ENCODE results near the gene SPINK4.

The SPINK4 gene

DNA sequence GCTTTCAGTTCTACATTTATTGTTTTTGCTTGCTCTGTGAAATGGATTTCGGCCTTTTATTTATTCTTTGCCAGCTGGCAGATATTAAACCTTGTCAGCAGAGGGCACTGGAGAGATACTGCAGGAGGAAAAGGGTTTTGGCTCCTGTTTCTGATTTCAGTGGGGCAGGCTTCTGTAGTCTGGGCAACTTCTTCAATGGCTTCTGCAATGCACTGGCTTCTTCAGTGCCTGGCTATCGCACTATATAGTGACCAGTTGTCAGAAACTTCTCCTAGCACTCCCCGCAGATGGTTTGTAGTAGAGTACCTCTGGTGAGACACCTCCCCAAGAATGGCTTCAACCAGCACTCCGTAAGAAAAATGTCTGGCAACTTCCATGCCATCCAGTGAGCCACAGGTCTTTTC lies 47.1 kb downstream of the SPINK4 start:
- no peak overlapping the region for H3K4me3 ChIP-seq
- no peak overlapping the region for H3K27ac ChIP-seq
- no peak for DNase-seq (ENCODE audit: low spot score)
- TF ChIP-seq, protein P1, sequence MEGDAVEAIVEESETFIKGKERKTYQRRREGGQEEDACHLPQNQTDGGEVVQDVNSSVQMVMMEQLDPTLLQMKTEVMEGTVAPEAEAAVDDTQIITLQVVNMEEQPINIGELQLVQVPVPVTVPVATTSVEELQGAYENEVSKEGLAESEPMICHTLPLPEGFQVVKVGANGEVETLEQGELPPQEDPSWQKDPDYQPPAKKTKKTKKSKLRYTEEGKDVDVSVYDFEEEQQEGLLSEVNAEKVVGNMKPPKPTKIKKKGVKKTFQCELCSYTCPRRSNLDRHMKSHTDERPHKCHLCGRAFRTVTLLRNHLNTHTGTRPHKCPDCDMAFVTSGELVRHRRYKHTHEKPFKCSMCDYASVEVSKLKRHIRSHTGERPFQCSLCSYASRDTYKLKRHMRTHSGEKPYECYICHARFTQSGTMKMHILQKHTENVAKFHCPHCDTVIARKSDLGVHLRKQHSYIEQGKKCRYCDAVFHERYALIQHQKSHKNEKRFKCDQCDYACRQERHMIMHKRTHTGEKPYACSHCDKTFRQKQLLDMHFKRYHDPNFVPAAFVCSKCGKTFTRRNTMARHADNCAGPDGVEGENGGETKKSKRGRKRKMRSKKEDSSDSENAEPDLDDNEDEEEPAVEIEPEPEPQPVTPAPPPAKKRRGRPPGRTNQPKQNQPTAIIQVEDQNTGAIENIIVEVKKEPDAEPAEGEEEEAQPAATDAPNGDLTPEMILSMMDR (IDR thresholded peaks at IDR 0.05) = peak; percentile 41

DNA sequence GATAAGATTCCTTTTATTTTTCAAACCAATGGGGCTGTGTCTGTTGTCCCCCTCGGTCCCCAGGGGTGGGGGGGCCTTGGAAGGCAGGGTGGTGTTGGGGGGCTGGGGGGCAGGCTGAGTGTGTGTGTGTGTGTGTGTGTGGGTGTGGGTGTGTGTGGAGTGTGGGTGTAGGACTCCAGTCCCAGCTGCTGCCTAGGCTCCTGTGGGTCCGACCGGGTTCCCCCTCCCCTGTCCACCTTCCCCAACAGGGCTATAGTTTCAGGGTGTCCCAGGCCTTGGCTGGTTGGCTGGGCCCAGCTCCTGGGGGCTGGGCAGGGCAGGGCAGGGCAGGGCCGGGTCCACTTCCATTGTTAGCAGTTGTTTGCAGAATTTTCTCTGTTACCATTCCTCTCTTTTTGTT lies 48.3 kb downstream of the SPINK4 start:
- TF ChIP-seq, protein P1 (IDR thresholded peaks at IDR 0.05) = no peak
- Histone ChIP-seq H3K4me3 (no peak overlapping the region), H3K27ac (no peak overlapping the region)
- DNase-seq (ENCODE audit: low spot score) = no peak

DNA sequence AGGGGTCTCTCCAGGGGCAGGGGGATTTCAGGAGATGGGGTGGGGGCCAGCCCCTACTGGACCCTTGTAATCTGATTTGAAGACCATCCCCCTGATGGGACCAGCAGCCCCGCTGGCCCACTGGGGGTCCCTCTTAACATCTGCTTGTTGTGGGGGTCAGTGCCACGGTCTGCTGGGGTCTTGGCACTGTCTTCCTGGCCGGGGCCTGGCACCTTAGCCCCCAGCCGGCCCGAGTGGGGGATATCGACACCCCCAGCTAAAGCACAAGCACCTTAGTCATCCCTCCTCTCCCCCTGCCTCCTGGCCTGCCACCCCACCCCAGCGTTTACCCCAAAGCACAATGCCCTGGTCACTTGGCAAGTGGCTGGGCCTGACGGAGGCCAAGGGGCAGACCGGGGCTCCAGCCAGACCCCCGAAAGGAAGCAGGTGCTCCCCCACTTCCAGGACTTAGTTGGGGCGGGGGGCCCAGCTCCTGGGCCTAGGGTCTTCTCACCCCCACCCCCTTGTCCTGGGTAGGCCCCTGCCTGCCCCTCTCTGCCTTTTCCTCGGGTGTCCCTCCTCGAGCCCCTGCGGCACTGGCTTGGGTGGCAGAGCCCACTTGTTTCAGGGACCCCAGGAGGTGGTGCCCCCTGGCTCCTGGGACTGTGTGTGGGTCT lies 49.0 kb downstream of the SPINK4 start:
- Histone ChIP-seq H3K27ac (peak overlapping the region; percentile 97 to 98), H3K4me3 (peak overlapping the region; percentile 85)
- peak; percentile 77 for DNase-seq (ENCODE audit: low spot score)
- TF ChIP-seq, protein P1 (IDR thresholded peaks at IDR 0.05) = no peak

DNA sequence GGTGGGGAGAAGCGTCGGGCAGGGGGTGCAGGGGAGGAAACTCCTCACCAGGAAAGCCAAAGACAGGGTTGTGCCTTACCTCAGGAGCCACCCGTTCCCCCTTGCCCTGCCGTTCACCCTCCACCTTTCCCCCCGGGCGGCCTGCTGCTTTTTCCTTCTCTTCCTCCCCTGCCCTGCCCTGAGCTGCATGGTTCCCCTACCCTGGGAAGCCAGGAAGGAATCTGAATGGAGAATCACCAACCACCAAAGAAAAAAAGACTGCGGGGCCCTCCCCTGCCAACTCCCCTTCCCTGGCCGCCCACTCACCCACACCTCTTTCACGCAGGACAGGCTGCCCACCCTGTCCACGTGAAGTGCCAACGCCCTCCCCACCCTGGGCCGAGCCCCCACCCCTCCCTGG lies 49.5 kb downstream of the SPINK4 start:
- Histone ChIP-seq H3K27ac (peak overlapping the region; percentile 97 to 98), H3K4me3 (peak overlapping the region; percentile 85)
- no peak for DNase-seq (ENCODE audit: low spot score)
- TF ChIP-seq, protein P1 (IDR thresholded peaks at IDR 0.05) = no peak

DNA sequence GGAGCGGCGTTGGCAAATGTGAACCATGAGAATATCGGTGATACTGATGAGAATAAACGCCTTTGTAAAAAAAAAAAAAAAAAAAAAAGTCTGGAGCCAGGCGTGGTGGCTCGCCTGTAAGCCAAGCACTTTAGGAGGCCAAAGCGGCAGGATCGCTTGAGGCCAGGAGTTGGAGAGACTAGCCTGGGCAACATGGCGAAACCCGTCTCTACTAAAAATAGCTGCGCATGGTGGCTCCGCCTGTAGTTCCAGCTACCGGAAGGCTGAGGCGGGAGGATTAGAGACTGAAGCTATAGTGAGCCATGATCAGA lies 49.9 kb downstream of the SPINK4 start:
- TF ChIP-seq, protein P1 (IDR thresholded peaks at IDR 0.05) = no peak
- DNase-seq (ENCODE audit: low spot score) = no peak
- peak overlapping the region; percentile 85 for H3K4me3 ChIP-seq
- H3K27ac ChIP-seq = peak overlapping the region; percentile 97 to 98

DNA sequence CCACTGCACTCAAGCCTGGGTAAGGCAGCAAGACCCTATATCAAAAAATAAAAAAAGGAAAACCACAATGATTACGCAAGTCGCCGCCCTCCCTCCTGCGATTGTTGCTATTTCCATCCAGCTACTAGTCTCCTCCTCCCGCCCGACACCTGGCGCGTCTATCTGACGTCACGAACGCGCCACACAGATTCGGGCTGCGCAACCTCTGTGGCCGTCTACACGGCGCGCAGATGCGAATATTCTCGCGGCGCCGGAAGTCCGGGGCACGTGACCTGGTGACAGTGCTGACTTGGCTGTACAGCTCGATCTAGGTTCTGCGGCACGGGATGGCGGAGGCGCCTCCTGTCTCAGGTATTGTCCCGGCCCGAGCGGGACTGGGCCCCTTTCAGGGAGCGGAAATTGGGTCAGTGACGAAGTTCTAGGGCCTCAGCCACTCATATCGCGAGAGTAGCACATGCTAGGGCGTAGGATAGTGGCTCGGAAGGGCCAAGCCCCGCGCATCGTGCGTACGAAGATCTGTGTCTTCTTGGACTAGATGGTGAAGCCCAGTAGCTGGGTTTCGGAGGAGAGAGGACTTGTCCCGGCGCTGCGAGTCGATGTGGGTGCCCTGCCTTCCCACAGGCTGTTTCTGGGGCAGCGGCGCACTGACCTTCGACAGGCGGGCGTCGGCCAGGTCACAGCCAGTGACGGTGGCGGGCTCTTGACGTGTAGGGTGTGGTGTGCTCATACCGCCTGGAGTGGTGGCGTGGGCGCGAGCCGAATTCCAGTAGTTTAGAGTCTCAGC lies 50.5 kb downstream of the SPINK4 start, which contains the start of gene NFX1:
TSS of gene NFX1 (plus strand) at position 270 of the 784 bp plus-strand sequence. CDS start at position 327, 57 bp downstream.
- TF ChIP-seq, protein P1 (IDR thresholded peaks at IDR 0.05) = no peak
- peak; percentile 99 for DNase-seq (ENCODE audit: low spot score)
- H3K4me3 ChIP-seq = peak within 1 kb of the TSS; percentile 85
- peak within 1 kb of the TSS; percentile 97 to 98 for H3K27ac ChIP-seq

DNA sequence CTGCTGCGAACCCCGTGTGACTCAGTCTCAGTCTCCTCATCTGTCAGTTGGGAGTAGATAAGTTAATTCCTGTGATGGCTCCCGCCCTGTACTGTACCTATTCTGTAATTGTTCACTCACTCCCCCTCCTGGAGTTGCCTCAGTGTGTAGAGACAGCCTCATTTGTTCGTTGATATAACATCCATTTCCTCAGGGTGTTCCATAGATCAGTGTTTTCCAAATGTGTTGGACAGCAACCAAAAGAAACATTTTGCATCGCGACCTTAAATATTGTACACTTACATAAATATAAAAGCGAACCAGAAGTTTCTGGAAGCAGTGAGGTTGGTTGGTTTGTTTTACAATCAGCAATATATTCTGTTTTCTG lies 51.0 kb downstream of the SPINK4 start:
- Histone ChIP-seq H3K27ac (peak overlapping the region; percentile 97 to 98), H3K4me3 (peak overlapping the region; percentile 85)
- TF ChIP-seq, protein P1 (IDR thresholded peaks at IDR 0.05) = no peak
- DNase-seq (ENCODE audit: low spot score) = no peak

All from coronary artery (tissue), 2 donors.